Right lobe of liver (tissue), 6 donors: ENCODE measurements around the gene LDLRAD4. TPM values are rescaled to one million over a fixed set of nuclear protein-coding genes. Genes with fewer than 3 reads are reported as not detected.
A peak's percentile ranks its signal among the peaks of the same experiment; 100 is the strongest.

Experiments used
- ATAC-seq, 4 donors: fragments of 200-7000 bp; cut with Tn5 transposase; one replicate each; pipeline ENCODE4 v1.9.1; 2020; ENCODE audit warnings: mild to moderate bottlenecking in 4 of 4, moderate library complexity in 4 of 4
- DNase-seq, 3 donors: peaks; one replicate each; pipeline ENCODE4 v3.0.0-alpha.2; 2020
- H3K27ac ChIP-seq, 3 donors: fragments of 200-600 bp; one replicate each; pipeline ENCODE4 v1.8.0; 2022
- H3K27me3 ChIP-seq, 2 donors: fragments of 200-600 bp; one replicate each; pipeline ENCODE4 v1.8.0; 2022
- H3K36me3 ChIP-seq, 4 donors: fragments of 200-600 bp; sonication (generic) in 1 of 4; one replicate each; pipeline versions ENCODE4 v1.5.1 to v1.8.0; 2017 to 2022; ENCODE audit warnings: control low read depth in 1 of 4
- H3K4me1 ChIP-seq, 4 donors: fragments of 200-600 bp; sonication (generic) in 1 of 4; one replicate each; pipeline versions ENCODE4 v1.5.1 to v1.8.0; 2017 to 2022; ENCODE audit warnings: control low read depth in 1 of 4
- H3K4me3 ChIP-seq, 3 donors: fragments of 200-600 bp; one replicate each; pipeline ENCODE4 v1.8.0; 2022
- H3K9me3 ChIP-seq, 4 donors: fragments of 200-600 bp; sonication (generic) in 1 of 4; one replicate each; pipeline versions ENCODE4 v1.5.1 to v1.8.0; 2017 to 2022; ENCODE audit warnings: control low read depth in 1 of 4
- CTCF ChIP-seq, 4 donors: fragments of 200-600 bp in 3 of 4; fragments of 450-650 bp in 1 of 4; IDR thresholded peaks; one replicate each; pipeline versions ENCODE4 v1.5.1 to v1.8.0; 2016 to 2022; ENCODE audit warnings: antibody characterized with exemption in 4 of 4, mild to moderate bottlenecking in 2 of 4
- POLR2A ChIP-seq: fragments of 450-650 bp; IDR thresholded peaks from one replicate; pipeline ENCODE4 v1.6.1; 2017; ENCODE audit warnings: antibody characterized with exemption, mild to moderate bottlenecking
- WGBS: methylation state at CpG from one replicate; pipeline ENCODE4 v1.1.6; 2018; ENCODE audit warnings: low coverage, low lambda C conversion rate; ENCODE audit not compliant: insufficient coverage; ENCODE audit errors: missing lambda C conversion rate; 5-methylcytosine and 5-hydroxymethylcytosine counted together
- intact Hi-C, 2 donors: fragments of 100-400 bp; cut with DNase I; formaldehyde crosslinking; loops; one replicate each; pipeline versions ENCODE4 v1.11.2 to v1.14.1; 2022
- total RNA-seq, 6 experiments: library from RNA; depleted of rRNA in 2 of 6; stranded (reverse); fragments of >200 nt in 2 of 6; fragmentation: NEBNext Ultra II Directional in 3 of 6; extraction: Animal tissue kit (Norgen Biotek cat#: 25700) in 3 of 6; gene quantifications; one replicate each; pipeline versions ENCODE4 v1.1.0 to v1.2.4, GENCODE V29; 2016 to 2023
- donor health status: DM: no; HTN: yes; CAD: no.
- donor health status: DM: no; HTN: no; CAD: no.
- donor health status: DM: no; HTN: no; CAD: no.
- donor health status: DM: no; HTN: yes; CAD: no.
- donor health status: DM: no; HTN: yes; CAD: no.

The LDLRAD4 gene
- total RNA-seq, 6 experiments from 2014 or later, result 10.6 to 66.4 (median 18.7) TPM

GRCh38 chr18:13313006-13313686 is 94.6 kb downstream of the LDLRAD4 start:
- peak; percentile 90 to 96 (median 94) for ATAC-seq
- Histone ChIP-seq H3K27me3 (no peaks in the 10 kb centered on the region), H3K9me3 (no peaks in the 10 kb centered on the region), H3K4me3 (peak overlapping the region in 2 of 3 donors; percentile 28 to 30), H3K27ac (peak overlapping the region; percentile 22 to 85 (median 70)), H3K36me3 (no peaks in the 10 kb centered on the region), H3K4me1 (peaks cover 0 to 35% (median 5%) of the 10 kb centered on the region in 4 donors)
- TF ChIP-seq CTCF (IDR thresholded peaks at IDR 0.05), result no peak
- TF ChIP-seq POLR2A, result no peak
- peak; percentile 71 to 91 (median 85) for DNase-seq
- 16% methylated on average over 19 of the region's 19 CpGs for WGBS
- intact Hi-C loops, result no loop called here

GRCh38 chr18:13315000-13315399 is 96.4 kb downstream of the LDLRAD4 start:
- peak in 3 of 4 donors; percentile 39 to 69 (median 46) for ATAC-seq
- no peaks in the 10 kb centered on the region for H3K36me3 ChIP-seq
- H3K9me3 ChIP-seq, result no peaks in the 10 kb centered on the region
- H3K4me3 ChIP-seq, result no peak overlapping the region
- DNase-seq, result peak in 2 of 3 donors; percentile 78 to 79
- intact Hi-C loops, result no loop called here
- peaks cover 0 to 44% (median 7%) of the 10 kb centered on the region in 4 donors for H3K4me1 ChIP-seq
- peak overlapping the region in 1 of 3 donors; percentile 70 for H3K27ac ChIP-seq
- no peaks in the 10 kb centered on the region for H3K27me3 ChIP-seq
- 13% methylated on average over 2 of the region's 2 CpGs for WGBS
- TF ChIP-seq CTCF (IDR thresholded peaks at IDR 0.05) (no peak), POLR2A (no peak)

GRCh38 chr18:13316063-13316462 is 97.5 kb downstream of the LDLRAD4 start:
- no peaks in the 10 kb centered on the region for H3K36me3 ChIP-seq
- H3K9me3 ChIP-seq, result no peaks in the 10 kb centered on the region
- H3K27ac ChIP-seq, result no peak overlapping the region
- no peaks in the 10 kb centered on the region for H3K27me3 ChIP-seq
- no peak for DNase-seq
- no peak for ATAC-seq
- peaks cover 0 to 44% (median 7%) of the 10 kb centered on the region in 4 donors for H3K4me1 ChIP-seq
- intact Hi-C loops, result no loop called here
- H3K4me3 ChIP-seq, result no peak overlapping the region
- WGBS, result 54% methylated on average over 2 of the region's 3 CpGs
- TF ChIP-seq CTCF (IDR thresholded peaks at IDR 0.05), result no peak
- TF ChIP-seq POLR2A, result no peak

- Histone ChIP-seq H3K27ac (no peak overlapping the region), H3K9me3 (no peaks in the 10 kb centered on the region), H3K4me1 (peaks cover 0 to 35% (median 7%) of the 10 kb centered on the region in 4 donors), H3K36me3 (no peaks in the 10 kb centered on the region), H3K4me3 (no peak overlapping the region), H3K27me3 (no peaks in the 10 kb centered on the region)
- intact Hi-C loops, result no loop called here
- 88% methylated on average over 9 of the region's 9 CpGs for WGBS
- DNase-seq (no peak), ATAC-seq (no peak)
- TF ChIP-seq CTCF (IDR thresholded peaks at IDR 0.05) (no peak), POLR2A (no peak)
These were observed 99.2 kb downstream of the LDLRAD4 start for GRCh38 chr18:13317801-13318200.
